GM13976 (cell line): Measurements from ENCODE around the gene PAIP2.

Source experiments
- DNase-seq: peaks from one replicate; pipeline ENCODE4 v3.0.0; 2012; ENCODE audit warnings: low spot score
- in situ Hi-C: fragments of 300-500 bp; cut with MboI; formaldehyde crosslinking; loops from one replicate; pipeline ENCODE4 v1.12.0; 2022; ENCODE audit warnings: low sequenced_read_pairs, mixed read lengths, inconsistent platforms; ENCODE audit not compliant: unreplicated experiment
- TF ChIP-seq, protein P1 (sequence below): IDR thresholded peaks from 2 replicates; pipeline ENCODE4 v1.5.1; 2012; ENCODE audit warnings: borderline replicate concordance, mild to moderate bottlenecking; ENCODE audit not compliant: insufficient read depth; ENCODE audit errors: extremely low read depth, missing control alignments, control extremely low read depth

PAIP2 gene

DNA sequence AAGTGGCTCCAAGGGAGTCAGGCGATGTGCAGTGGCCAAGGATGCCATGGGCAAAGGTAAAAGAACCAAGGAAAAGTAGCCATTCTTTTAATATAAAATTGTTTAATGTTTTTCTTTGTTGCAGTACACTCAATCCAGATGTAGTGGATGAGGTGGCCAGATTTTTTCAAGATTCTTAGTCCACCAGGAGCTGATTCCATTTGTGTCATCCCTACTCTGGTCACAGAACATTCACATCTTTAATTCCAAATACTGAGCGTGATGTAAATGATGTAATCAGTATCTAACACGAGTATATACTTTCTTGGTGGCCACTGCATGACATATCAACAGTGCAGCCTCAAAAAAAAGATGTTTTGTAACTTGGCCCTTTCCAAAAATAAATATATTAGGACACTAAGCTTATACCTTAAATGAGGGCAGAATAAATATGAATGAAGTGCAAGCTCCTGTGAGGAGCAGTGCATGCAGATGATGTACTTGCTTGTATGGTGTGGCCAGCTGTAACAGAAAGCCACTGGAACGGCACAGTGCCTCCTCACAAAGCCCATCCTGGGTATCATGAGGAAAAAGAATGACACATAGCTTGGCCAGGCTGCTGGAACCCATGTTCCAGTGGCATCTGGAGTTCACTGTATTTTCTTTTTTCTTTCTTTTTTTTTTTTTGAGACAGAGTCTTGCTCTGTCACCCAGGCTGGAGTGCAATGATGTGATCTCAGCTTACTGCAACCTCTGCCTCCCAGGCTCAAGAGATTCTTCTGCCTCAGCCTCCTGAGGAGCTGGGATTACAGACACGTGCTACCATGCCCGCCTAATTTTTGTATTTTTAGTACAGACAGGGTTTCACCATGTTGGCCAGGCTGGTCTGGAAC is 68.7 kb downstream of the PAIP2 start:
- TF ChIP-seq, protein P1, sequence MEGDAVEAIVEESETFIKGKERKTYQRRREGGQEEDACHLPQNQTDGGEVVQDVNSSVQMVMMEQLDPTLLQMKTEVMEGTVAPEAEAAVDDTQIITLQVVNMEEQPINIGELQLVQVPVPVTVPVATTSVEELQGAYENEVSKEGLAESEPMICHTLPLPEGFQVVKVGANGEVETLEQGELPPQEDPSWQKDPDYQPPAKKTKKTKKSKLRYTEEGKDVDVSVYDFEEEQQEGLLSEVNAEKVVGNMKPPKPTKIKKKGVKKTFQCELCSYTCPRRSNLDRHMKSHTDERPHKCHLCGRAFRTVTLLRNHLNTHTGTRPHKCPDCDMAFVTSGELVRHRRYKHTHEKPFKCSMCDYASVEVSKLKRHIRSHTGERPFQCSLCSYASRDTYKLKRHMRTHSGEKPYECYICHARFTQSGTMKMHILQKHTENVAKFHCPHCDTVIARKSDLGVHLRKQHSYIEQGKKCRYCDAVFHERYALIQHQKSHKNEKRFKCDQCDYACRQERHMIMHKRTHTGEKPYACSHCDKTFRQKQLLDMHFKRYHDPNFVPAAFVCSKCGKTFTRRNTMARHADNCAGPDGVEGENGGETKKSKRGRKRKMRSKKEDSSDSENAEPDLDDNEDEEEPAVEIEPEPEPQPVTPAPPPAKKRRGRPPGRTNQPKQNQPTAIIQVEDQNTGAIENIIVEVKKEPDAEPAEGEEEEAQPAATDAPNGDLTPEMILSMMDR: no peak
- in situ Hi-C loops: loop anchor here (25.0 kb wide), 1 partner anchor 352 kb away; no protein-coding TSS in a partner anchor
- no peak for DNase-seq

DNA sequence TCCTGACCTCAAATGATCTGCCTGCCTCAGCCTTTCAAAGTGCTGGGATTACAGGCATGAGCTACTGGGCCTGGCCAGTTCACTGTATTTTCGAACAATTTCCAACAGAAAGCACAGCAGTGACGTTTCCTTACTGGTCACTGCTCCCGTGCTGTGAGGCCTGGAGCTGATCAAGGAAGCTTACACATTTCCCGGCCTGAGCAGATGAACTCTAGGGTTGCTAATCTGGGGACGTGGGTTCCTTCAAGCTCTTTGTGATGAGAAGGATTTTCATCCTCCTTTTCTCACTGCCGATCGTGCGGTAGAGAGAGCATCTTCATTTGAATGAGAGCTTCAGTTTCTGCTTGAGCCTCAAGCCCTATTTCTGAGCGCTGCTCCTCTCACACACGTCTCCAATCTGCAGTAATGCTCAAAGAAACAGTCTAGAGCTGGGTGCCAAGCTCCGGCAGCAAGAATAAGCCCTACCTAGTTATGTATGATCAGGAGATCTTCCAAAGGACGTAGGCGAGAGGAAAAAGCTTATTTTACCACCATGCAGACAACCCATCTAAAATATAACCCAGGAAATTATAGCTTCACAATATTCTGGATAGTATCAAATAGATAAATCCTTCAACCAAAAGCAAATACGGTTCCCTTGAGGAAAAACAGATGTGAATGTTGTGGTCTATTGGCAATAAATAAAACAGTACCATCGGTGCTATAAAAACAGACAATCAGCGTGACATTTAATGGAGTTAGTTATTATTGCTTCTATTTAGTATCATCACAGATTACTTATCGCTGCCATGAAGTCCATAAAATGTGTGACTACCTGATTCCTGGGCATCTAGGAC is 69.6 kb downstream of the PAIP2 start:
- in situ Hi-C loops: loop anchor here (25.0 kb wide), 1 partner anchor 351 kb away; no protein-coding TSS in a partner anchor
- no peak for DNase-seq
- TF ChIP-seq, protein P1: no peak

DNA sequence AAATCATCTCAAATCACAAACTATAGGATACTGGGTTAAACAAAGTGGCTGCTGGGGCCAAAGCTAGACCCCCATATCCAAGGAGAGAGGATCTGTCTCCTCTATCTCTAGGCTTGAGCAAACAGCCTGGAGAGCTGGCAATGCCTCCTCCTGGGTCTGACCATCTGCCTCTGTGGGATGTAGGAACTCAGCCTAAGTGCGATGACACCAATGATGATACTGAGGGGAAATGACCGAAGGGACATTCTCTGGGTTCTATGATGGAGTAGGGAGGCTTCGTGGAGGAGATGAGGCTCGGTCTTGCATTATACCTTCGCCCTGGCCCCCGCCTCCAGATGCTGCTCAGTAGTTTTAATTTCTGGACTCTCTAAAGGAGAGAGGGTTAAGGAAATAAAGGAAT is 71.5 kb downstream of the PAIP2 start:
- in situ Hi-C loops: loop anchor here (25.0 kb wide), 1 partner anchor 349 kb away; no protein-coding TSS in a partner anchor
- TF ChIP-seq, protein P1: no peak
- no peak for DNase-seq

DNA sequence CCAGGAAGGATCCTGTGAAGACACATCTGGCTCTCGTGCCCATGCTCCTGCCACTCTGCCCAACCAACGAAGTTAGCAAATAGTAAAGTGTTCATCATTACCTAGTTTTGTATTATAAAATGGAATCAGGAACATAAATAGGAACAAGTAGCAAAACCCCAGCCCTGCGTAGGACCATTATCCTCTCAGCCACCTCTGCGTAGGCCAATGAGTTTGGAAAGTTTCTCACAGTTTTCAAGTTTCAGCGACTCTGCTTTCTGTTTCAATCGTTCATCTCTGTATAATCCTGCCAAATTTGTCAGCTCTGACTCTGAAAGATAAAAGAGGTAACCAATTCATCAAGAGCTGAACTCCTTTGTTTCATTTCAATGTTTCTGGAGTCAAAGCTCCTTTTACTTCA is 72.3 kb downstream of the PAIP2 start:
- in situ Hi-C loops: loop anchor here (25.0 kb wide), 1 partner anchor 348 kb away; no protein-coding TSS in a partner anchor
- peak; percentile 66 for DNase-seq
- TF ChIP-seq, protein P1: no peak

DNA sequence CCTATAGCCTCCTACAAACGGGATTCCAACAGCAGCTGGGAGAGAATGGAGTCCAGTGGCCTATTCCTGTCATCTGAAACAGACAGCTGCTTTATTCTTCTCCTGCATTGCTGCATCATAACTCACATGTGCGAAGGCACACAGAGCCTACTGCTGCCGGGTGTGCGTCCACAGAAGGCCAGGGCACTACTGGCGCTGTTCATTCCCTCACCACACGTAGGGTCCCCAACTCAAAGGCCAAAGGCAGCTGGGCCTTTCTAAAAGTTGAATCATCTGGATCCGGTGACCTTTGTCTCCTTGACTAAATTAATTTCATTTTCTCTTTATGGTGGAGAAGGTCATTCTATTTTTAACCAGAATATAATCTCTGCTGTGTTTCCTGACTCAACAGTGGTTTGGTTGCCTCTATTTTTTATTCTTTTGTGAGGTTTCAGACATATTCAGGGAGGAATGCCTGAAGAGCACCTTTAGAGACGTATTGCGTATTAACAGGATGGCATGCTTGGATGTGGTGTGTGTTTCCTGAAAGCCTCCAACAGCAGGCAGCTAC is 73.0 kb downstream of the PAIP2 start:
- TF ChIP-seq, protein P1: no peak
- no peak for DNase-seq
- in situ Hi-C loops: loop anchor here (25.0 kb wide), 1 partner anchor 348 kb away; no protein-coding TSS in a partner anchor
